Fibroblast of upper back skin (primary cell): ENCODE measurements around the gene R3HDML.
A peak's percentile ranks its signal among the peaks of the same experiment; 100 is the strongest.
"Not testable (repeated sequence)": the region's sequence is repeated elsewhere in the genome, so short reads cannot be mapped to it uniquely, and the experiment has no call there.

Source experiments
- DNase-seq: peaks from one replicate; pipeline ENCODE4 v3.0.0-alpha.2; 2013

The R3HDML gene

GRCh38 chr20:44336725-44337380 lies at the start of gene R3HDML:
Gene R3HDML (plus strand): TSS chr20:44337043. CDS start chr20:44337158, 115 bp downstream.
- DNase-seq: no peak

GRCh38 chr20:44287272-44288097 lies 49.4 kb upstream of the R3HDML start:
- DNase-seq: no peak

- DNase-seq: no peak
Observed at GRCh38 chr20:44288252-44288651, 48.6 kb upstream of the R3HDML start.

GRCh38 chr20:44291754-44292153 lies 45.1 kb upstream of the R3HDML start:
- no peak for DNase-seq

- no peak for DNase-seq
Observed at GRCh38 chr20:44296011-44296410, 40.8 kb upstream of the R3HDML start.

- DNase-seq: no peak
Observed at GRCh38 chr20:44297721-44298120, 39.1 kb upstream of the R3HDML start.

- not testable (repeated sequence) for DNase-seq
Observed at GRCh38 chr20:44299011-44299535, 37.8 kb upstream of the R3HDML start.

- no peak for DNase-seq
Observed at GRCh38 chr20:44301285-44301684, 35.6 kb upstream of the R3HDML start.

GRCh38 chr20:44302026-44302669 lies 34.7 kb upstream of the R3HDML start:
- DNase-seq: no peak

GRCh38 chr20:44302736-44303135 lies 34.1 kb upstream of the R3HDML start:
- no peak for DNase-seq

- no peak for DNase-seq
Observed at GRCh38 chr20:44304383-44304782, 32.5 kb upstream of the R3HDML start.

- DNase-seq: no peak
Observed at GRCh38 chr20:44306927-44307326, 29.9 kb upstream of the R3HDML start.

- DNase-seq: peak; percentile 45
Observed at GRCh38 chr20:44309763-44310663, 26.8 kb upstream of the R3HDML start.

- DNase-seq: peak; percentile 97
Observed at GRCh38 chr20:44310664-44311639, 25.9 kb upstream of the R3HDML start, which contains the start of gene FITM2. Gene FITM2 (minus strand): TSS chr20:44311202. CDS start chr20:44311148, 54 bp downstream.

- DNase-seq: no peak
Observed at GRCh38 chr20:44314870-44315269, 22.0 kb upstream of the R3HDML start.

GRCh38 chr20:44319839-44320422 lies 16.9 kb upstream of the R3HDML start:
- no peak for DNase-seq

- no peak for DNase-seq
Observed at GRCh38 chr20:44324343-44324742, 12.5 kb upstream of the R3HDML start.

GRCh38 chr20:44326391-44327159 lies 10.3 kb upstream of the R3HDML start:
- DNase-seq: no peak

- not testable (repeated sequence) for DNase-seq
Observed at GRCh38 chr20:44327748-44328147, 9.1 kb upstream of the R3HDML start.

GRCh38 chr20:44328428-44328827 lies 8.4 kb upstream of the R3HDML start:
- no peak for DNase-seq
